GM12865 (cell line): ENCODE data around the gene SCAP.
A peak's percentile ranks its signal among the peaks of the same experiment; 100 is the strongest.
"Not testable (repeated sequence)": the region's sequence is repeated elsewhere in the genome, so short reads cannot be mapped to it uniquely, and the experiment has no call there.

Experiments
- DNase-seq: peaks from one replicate; pipeline ENCODE4 v3.0.0; 2010; ENCODE audit warnings: low read depth
- H3K4me3 ChIP-seq: 2 replicates; pipeline ENCODE4 v1.5.1; 2011; ENCODE audit warnings: mild to moderate bottlenecking, low read depth, low read length, control low read depth
- CTCF ChIP-seq: IDR thresholded peaks from 2 replicates; pipeline ENCODE4 v1.5.1; 2011; ENCODE audit warnings: low read length, control low read depth, low read depth, inconsistent platforms; ENCODE audit not compliant: insufficient read depth; ENCODE audit errors: missing control alignments

Gene SCAP

GRCh38 chr3:47495886-47496285, 20.1 kb upstream of the SCAP start:
- DNase-seq, result no peak
- no peak for TF ChIP-seq CTCF
- H3K4me3 ChIP-seq, result no peak overlapping the region

GRCh38 chr3:47495111-47495510, 19.4 kb upstream of the SCAP start:
- TF ChIP-seq CTCF, result no peak
- H3K4me3 ChIP-seq, result no peak overlapping the region
- no peak for DNase-seq

- TF ChIP-seq CTCF, result no peak
- peak; percentile 42 for DNase-seq
- H3K4me3 ChIP-seq, result no peak overlapping the region
Measured at GRCh38 chr3:47491777-47492176, 16.0 kb upstream of the SCAP start.

GRCh38 chr3:47491186-47491585, 15.4 kb upstream of the SCAP start:
- TF ChIP-seq CTCF, result no peak
- no peak overlapping the region for H3K4me3 ChIP-seq
- DNase-seq, result no peak

GRCh38 chr3:47487265-47487664, 11.5 kb upstream of the SCAP start:
- no peak for TF ChIP-seq CTCF
- DNase-seq, result no peak
- H3K4me3 ChIP-seq, result no peak overlapping the region

GRCh38 chr3:47485812-47486211, 10.1 kb upstream of the SCAP start:
- H3K4me3 ChIP-seq, result no peak overlapping the region
- TF ChIP-seq CTCF, result no peak
- DNase-seq, result no peak

- DNase-seq, result no peak
- H3K4me3 ChIP-seq, result no peak overlapping the region
- no peak for TF ChIP-seq CTCF
Measured at GRCh38 chr3:47482366-47482765, 6.6 kb upstream of the SCAP start.

- H3K4me3 ChIP-seq, DNase-seq: not testable (repeated sequence)
Measured at GRCh38 chr3:47481763-47482162, 6.0 kb upstream of the SCAP start.

- H3K4me3 ChIP-seq, DNase-seq: not testable (repeated sequence)
Measured at GRCh38 chr3:47480267-47480666, 4.5 kb upstream of the SCAP start.
